Naive thymus-derived CD4-positive, alpha-beta T cell (primary cell): Measurements from ENCODE around the gene PEMT. TPM values are rescaled to one million over a fixed set of nuclear protein-coding genes. Genes with fewer than 3 reads are reported as not detected.

Experiments used
- ATAC-seq: fragments of 150-1000 bp; cut with Tn5 transposase; 2 replicates; pipeline ENCODE4 v1.10.0; 2021; ENCODE audit warnings: mild to moderate bottlenecking, moderate library complexity
- CTCF ChIA-PET: fragments of 350-600 bp; sonication (Branson Sonifier 250); formaldehyde crosslinking; loops from one replicate; lab custom pipeline; 2021; ENCODE audit warnings: antibody characterized with exemption; lab: Charles Lee
- POLR2A ChIA-PET: fragments of 350-600 bp; sonication (Branson Sonifier 250); formaldehyde crosslinking; loops from one replicate; lab custom pipeline; 2021; ENCODE audit warnings: antibody characterized with exemption, inconsistent platforms; lab: Charles Lee
- DNase-seq, 9 donors: peaks; one replicate each; pipeline versions ENCODE4 v3.0.0 to v3.0.0-alpha.2; 2020 to 2022; ENCODE audit warnings: mixed read lengths in 1 of 9
- H3K27ac ChIP-seq: one replicate; pipeline ENCODE4 v1.7.0; 2013; ENCODE audit warnings: mild to moderate bottlenecking, low read depth, low read length, moderate library complexity
- H3K27me3 ChIP-seq, 2 donors: one replicate each; pipeline ENCODE4 v1.7.0; 2013; ENCODE audit warnings: low read length in 2 of 2, mild to moderate bottlenecking in 2 of 2, moderate library complexity in 2 of 2; ENCODE audit not compliant: control insufficient read depth in 2 of 2, insufficient read depth in 2 of 2
- H3K36me3 ChIP-seq, 3 experiments: 1 replicate in 2 of 3; 2 replicates in 1 of 3; pipeline ENCODE4 v1.7.0; 2013; ENCODE audit warnings: low read length in 3 of 3, mild to moderate bottlenecking in 3 of 3, moderate library complexity in 1 of 3; ENCODE audit not compliant: insufficient read depth in 3 of 3, control insufficient read depth in 2 of 3
- H3K4me1 ChIP-seq, 2 donors: one replicate each; pipeline ENCODE4 v1.7.0; 2013; ENCODE audit warnings: low read length in 2 of 2, mild to moderate bottlenecking in 2 of 2, moderate library complexity in 1 of 2; ENCODE audit not compliant: control insufficient read depth in 2 of 2, insufficient read depth in 2 of 2
- H3K4me3 ChIP-seq: 2 replicates; pipeline ENCODE4 v1.7.0; 2013; ENCODE audit warnings: mild to moderate bottlenecking, low read length
- H3K9me3 ChIP-seq, 3 experiments: 1 replicate in 2 of 3; 2 replicates in 1 of 3; pipeline ENCODE4 v1.7.0; 2013; ENCODE audit warnings: low read length in 3 of 3; ENCODE audit not compliant: control insufficient read depth in 2 of 3
- H3K27ac Mint-ChIP-seq, 9 donors: one replicate each; pipeline ENCODE4 v1.8.0; 2020 to 2022; ENCODE audit warnings: mixed read lengths in 9 of 9, mild to moderate bottlenecking in 8 of 9, moderate library complexity in 5 of 9, inconsistent platforms in 2 of 9
- H3K27me3 Mint-ChIP-seq, 5 donors: one replicate each; pipeline ENCODE4 v1.8.0; 2021 to 2022; ENCODE audit warnings: mixed read lengths in 5 of 5, mild to moderate bottlenecking in 1 of 5
- H3K36me3 Mint-ChIP-seq, 5 donors: one replicate each; pipeline ENCODE4 v1.8.0; 2020 to 2022; ENCODE audit warnings: mixed read lengths in 5 of 5, mild to moderate bottlenecking in 3 of 5, inconsistent platforms in 1 of 5
- H3K4me1 Mint-ChIP-seq, 7 donors: one replicate each; pipeline ENCODE4 v1.8.0; 2020 to 2022; ENCODE audit warnings: mixed read lengths in 7 of 7, mild to moderate bottlenecking in 3 of 7, inconsistent platforms in 1 of 7
- H3K4me3 Mint-ChIP-seq, 10 donors: one replicate each; pipeline ENCODE4 v1.8.0; 2020 to 2022; ENCODE audit warnings: mild to moderate bottlenecking in 10 of 10, mixed read lengths in 10 of 10, moderate library complexity in 6 of 10, inconsistent platforms in 2 of 10
- H3K9me3 Mint-ChIP-seq, 11 donors: one replicate each; pipeline ENCODE4 v1.8.0; 2020 to 2022; ENCODE audit warnings: mixed read lengths in 11 of 11, mild to moderate bottlenecking in 4 of 11, inconsistent platforms in 1 of 11, moderate library complexity in 1 of 11
- intact Hi-C, 2 donors: fragments of 100-400 bp; cut with micrococcal nuclease; formaldehyde crosslinking; loops; one replicate each; pipeline ENCODE4 v1.15.1; 2023
- polyA plus RNA-seq, 2 donors: library from polyadenylated mRNA; unstranded; fragments of 300-500 nt; fragmentation: Illumina TruSeq; gene quantifications; one replicate each; pipeline ENCODE4 v1.2.3, GENCODE V29; 2021
- total RNA-seq, 6 experiments: library from RNA in 5 of 6; stranded (reverse) in 5 of 6; gene quantifications; 1 replicate in 5 of 6; 2 replicates in 1 of 6; pipeline ENCODE4 v1.2.3 and lab custom pipeline; 2021 to 2026

The PEMT gene
- total and polyA plus RNA-seq, 7 experiments from 2014 or later = 9.5 to 34.1 (median 12.3) TPM

- ChIA-PET POLR2A (no interaction called here), CTCF (no interaction called here)
- no peak for DNase-seq
- intact Hi-C loops = loop anchor here in 1 of 2 donors (10.0 kb wide), 1 partner anchor 70 kb away; the partner anchor contains the start of gene RASD1
- ATAC-seq = no peak
- H3K27me3 ChIP-seq = no peaks in the 10 kb centered on the region
- Mint-ChIP-seq H3K9me3 (no peaks in the 10 kb centered on the region), H3K4me3 (no peak overlapping the region), H3K27ac (no peak overlapping the region), H3K27me3 (no peaks in the 10 kb centered on the region), H3K4me1 (peaks cover 0 to 5% (median 0%) of the 10 kb centered on the region in 7 donors), H3K36me3 (no peaks in the 10 kb centered on the region)
- no peak overlapping the region for H3K4me3 ChIP-seq
- H3K36me3 ChIP-seq = no peaks in the 10 kb centered on the region
- no peak overlapping the region for H3K27ac ChIP-seq
- no peaks in the 10 kb centered on the region for H3K4me1 ChIP-seq
- no peaks in the 10 kb centered on the region for H3K9me3 ChIP-seq
These were observed 27.2 kb downstream of the PEMT start for GRCh38 chr17:17564323-17564722.

- no peaks in the 10 kb centered on the region for H3K9me3 ChIP-seq
- ChIA-PET CTCF (no interaction called here), POLR2A (no interaction called here)
- H3K27ac Mint-ChIP-seq = no peak overlapping the region
- H3K4me3 ChIP-seq = no peak overlapping the region
- H3K27me3 ChIP-seq = no peaks in the 10 kb centered on the region
- no peaks in the 10 kb centered on the region for H3K36me3 Mint-ChIP-seq
- intact Hi-C loops = loop anchor here in 1 of 2 donors (10.0 kb wide), 1 partner anchor 69 kb away; the partner anchor contains the start of gene RASD1
- no peak overlapping the region for H3K4me3 Mint-ChIP-seq
- no peaks in the 10 kb centered on the region for H3K27me3 Mint-ChIP-seq
- H3K4me1 ChIP-seq = no peaks in the 10 kb centered on the region
- H3K36me3 ChIP-seq = no peaks in the 10 kb centered on the region
- DNase-seq (no peak), ATAC-seq (no peak)
- H3K27ac ChIP-seq = no peak overlapping the region
- H3K4me1 Mint-ChIP-seq = peaks cover 0 to 5% (median 0%) of the 10 kb centered on the region in 7 donors
- no peaks in the 10 kb centered on the region for H3K9me3 Mint-ChIP-seq
These were observed 28.0 kb downstream of the PEMT start for GRCh38 chr17:17563530-17563929.

- H3K9me3 ChIP-seq = no peaks in the 10 kb centered on the region
- POLR2A ChIA-PET = no interaction called here
These were observed 29.4 kb downstream of the PEMT start for GRCh38 chr17:17562146-17562511.

GRCh38 chr17:17561408-17562145, 29.9 kb downstream of the PEMT start:
- Histone ChIP-seq H3K27me3 (no peaks in the 10 kb centered on the region), H3K4me3 (no peak overlapping the region), H3K36me3 (no peaks in the 10 kb centered on the region), H3K9me3 (no peaks in the 10 kb centered on the region), H3K27ac (no peak overlapping the region), H3K4me1 (no peaks in the 10 kb centered on the region)
- Mint-ChIP-seq H3K4me1 (peaks cover 0 to 8% (median 0%) of the 10 kb centered on the region in 7 donors), H3K4me3 (no peak overlapping the region), H3K9me3 (no peaks in the 10 kb centered on the region), H3K36me3 (no peaks in the 10 kb centered on the region), H3K27ac (no peak overlapping the region), H3K27me3 (no peaks in the 10 kb centered on the region)
- DNase-seq = no peak
- intact Hi-C loops = loop anchor here in 1 of 2 donors (10.0 kb wide), 1 partner anchor 67 kb away; the partner anchor contains the start of gene RASD1
- peak; percentile 58 for ATAC-seq
- CTCF ChIA-PET = no interaction called here
- POLR2A ChIA-PET = no interaction called here

More at GRCh38 chr17:17562146-17562511, 29.4 kb downstream of the PEMT start:
- ATAC-seq = peak; percentile 11
- Mint-ChIP-seq H3K9me3 (no peaks in the 10 kb centered on the region), H3K4me3 (no peak overlapping the region), H3K36me3 (no peaks in the 10 kb centered on the region), H3K27ac (no peak overlapping the region), H3K27me3 (no peaks in the 10 kb centered on the region), H3K4me1 (peaks cover 0 to 7% (median 0%) of the 10 kb centered on the region in 7 donors)
- Histone ChIP-seq H3K27ac (no peak overlapping the region), H3K4me1 (no peaks in the 10 kb centered on the region), H3K36me3 (no peaks in the 10 kb centered on the region), H3K27me3 (no peaks in the 10 kb centered on the region), H3K4me3 (no peak overlapping the region)
- intact Hi-C loops = loop anchor here in 1 of 2 donors (10.0 kb wide), 1 partner anchor 67 kb away; the partner anchor contains the start of gene RASD1
- CTCF ChIA-PET = no interaction called here
- no peak for DNase-seq

- ChIA-PET POLR2A (no interaction called here), CTCF (no interaction called here)
- no peak overlapping the region for H3K4me3 Mint-ChIP-seq
- ATAC-seq (no peak), DNase-seq (no peak)
- H3K36me3 ChIP-seq = no peaks in the 10 kb centered on the region
- peaks cover 0 to 5% (median 0%) of the 10 kb centered on the region in 7 donors for H3K4me1 Mint-ChIP-seq
- no peaks in the 10 kb centered on the region for H3K9me3 ChIP-seq
- no peak overlapping the region for H3K27ac ChIP-seq
- H3K4me1 ChIP-seq = no peaks in the 10 kb centered on the region
- no peak overlapping the region for H3K4me3 ChIP-seq
- intact Hi-C loops = loop anchor here in 1 of 2 donors (10.0 kb wide), 1 partner anchor 66 kb away; the partner anchor contains the start of gene RASD1
- H3K9me3 Mint-ChIP-seq = no peaks in the 10 kb centered on the region
- no peaks in the 10 kb centered on the region for H3K27me3 ChIP-seq
- H3K27ac Mint-ChIP-seq = peak overlapping the region in 1 of 9 donors; percentile 22
- no peaks in the 10 kb centered on the region for H3K27me3 Mint-ChIP-seq
- no peaks in the 10 kb centered on the region for H3K36me3 Mint-ChIP-seq
These were observed 30.5 kb downstream of the PEMT start for GRCh38 chr17:17560975-17561374.

- H3K27ac ChIP-seq = no peak overlapping the region
- H3K27me3 ChIP-seq = no peaks in the 10 kb centered on the region
- ATAC-seq = no peak
- H3K4me3 Mint-ChIP-seq = no peak overlapping the region
- no peak overlapping the region for H3K27ac Mint-ChIP-seq
- intact Hi-C loops = loop anchor here in 1 of 2 donors (10.0 kb wide), 1 partner anchor 65 kb away; the partner anchor contains the start of gene RASD1
- no peaks in the 10 kb centered on the region for H3K36me3 ChIP-seq
- DNase-seq = no peak
- ChIA-PET POLR2A (no interaction called here), CTCF (no interaction called here)
- H3K4me1 ChIP-seq = no peaks in the 10 kb centered on the region
- no peaks in the 10 kb centered on the region for H3K9me3 Mint-ChIP-seq
- no peaks in the 10 kb centered on the region for H3K27me3 Mint-ChIP-seq
- no peaks in the 10 kb centered on the region for H3K9me3 ChIP-seq
- peaks cover 0 to 5% (median 0%) of the 10 kb centered on the region in 7 donors for H3K4me1 Mint-ChIP-seq
- no peak overlapping the region for H3K4me3 ChIP-seq
- no peaks in the 10 kb centered on the region for H3K36me3 Mint-ChIP-seq
These were observed 31.3 kb downstream of the PEMT start for GRCh38 chr17:17560167-17560566.

- no peaks in the 10 kb centered on the region for H3K4me1 ChIP-seq
- peaks cover 0 to 5% (median 0%) of the 10 kb centered on the region in 7 donors for H3K4me1 Mint-ChIP-seq
- ChIA-PET POLR2A (no interaction called here), CTCF (no interaction called here)
- no peaks in the 10 kb centered on the region for H3K27me3 ChIP-seq
- no peaks in the 10 kb centered on the region for H3K9me3 ChIP-seq
- no peak for DNase-seq
- H3K27me3 Mint-ChIP-seq = no peaks in the 10 kb centered on the region
- no peak for ATAC-seq
- no peaks in the 10 kb centered on the region for H3K9me3 Mint-ChIP-seq
- H3K4me3 Mint-ChIP-seq = no peak overlapping the region
- intact Hi-C loops = no loop called here
- no peaks in the 10 kb centered on the region for H3K36me3 ChIP-seq
- H3K36me3 Mint-ChIP-seq = no peaks in the 10 kb centered on the region
- no peak overlapping the region for H3K4me3 ChIP-seq
- H3K27ac ChIP-seq = no peak overlapping the region
- H3K27ac Mint-ChIP-seq = no peak overlapping the region
These were observed 32.3 kb downstream of the PEMT start for GRCh38 chr17:17559164-17559563.
